Measurements from ENCODE around the gene ZCCHC7. TPM values are rescaled to one million over a fixed set of nuclear protein-coding genes. Genes with fewer than 3 reads are reported as not detected.

The ZCCHC7 gene
- total and polyA plus RNA-seq, 10 of the 15 experiments (the other 5 are each of a cell fraction or from before 2014, with no cell fraction given), result 42.9 to 178 (median 53.3) TPM

- TF ChIP-seq E2F8 (IDR thresholded peaks at IDR 0.05; ENCODE audit: low read depth, partially characterized antibody), result no peak
- peak; percentile 26; the same call in 1 of the 2 replicates for TF ChIP-seq TAF1 (IDR thresholded peaks at IDR 0.05; ENCODE audit: borderline replicate concordance, low read depth, low read length)
- TF ChIP-seq FOXM1 (IDR thresholded peaks at IDR 0.05; ENCODE audit: low read depth, low read length), result no peak
- no peak for TF ChIP-seq RELB (IDR thresholded peaks at IDR 0.05; ENCODE audit: low read depth)
- TF ChIP-seq SIN3A (IDR thresholded peaks at IDR 0.05; ENCODE audit: low read depth, low read length), result no peak
- TF ChIP-seq EGR1 (IDR thresholded peaks at IDR 0.05; ENCODE audit: borderline replicate concordance in 1 of 2, low read depth in 2 of 2, low read length in 2 of 2), result no peak
- no peak for TF ChIP-seq NFYA (IDR thresholded peaks at IDR 0.05; ENCODE audit: borderline replicate concordance, low read depth, low read length)
- TF ChIP-seq TARDBP (IDR thresholded peaks at IDR 0.05; ENCODE audit: borderline replicate concordance), result no peak
- TF ChIP-seq RAD21 (IDR thresholded peaks at IDR 0.05; ENCODE audit: insufficient read depth, low read depth, low read length), result peak; percentile 43
- peak; percentile 22; the same call in 1 of the 2 replicates for TF ChIP-seq SPI1 (IDR thresholded peaks at IDR 0.05; ENCODE audit: borderline replicate concordance, insufficient read depth, low read depth, low read length)
- TF ChIP-seq CHD4 (IDR thresholded peaks at IDR 0.05), result no peak
- no peak for TF ChIP-seq BCLAF1 (IDR thresholded peaks at IDR 0.05)
Measured at GRCh38 chr9:37407468-37407867, 287.1 kb downstream of the ZCCHC7 start (continued).

Small RNA genes lying within 50 kb of the gene (small RNA-seq; reads per million reads assigned to genes)
- gene AL512604.1, result not detected
- not detected for gene RF00019
- not detected for gene RNU6-677P

Other genes starting within 250 kb of the ZCCHC7 start
- gene PAX5, start 86.3 kb upstream of the ZCCHC7 start, total RNA-seq (2014; rRNA removed), result 45.7 and 45.9 TPM in 2 replicates
- gene PAX5, start 86.3 kb upstream of the ZCCHC7 start, total RNA-seq (2014; rRNA removed; fragmentation: Illumina TruSeq; extraction: Trizol), result 27.3 and 28.1 TPM in 2 replicates
- gene PAX5, start 86.3 kb upstream of the ZCCHC7 start, total RNA-seq (2021), result 118 and 123 TPM in 2 replicates
- 12.7 and 23.6 TPM in 2 replicates for gene PAX5, start 86.3 kb upstream of the ZCCHC7 start, polyA plus RNA-seq (2011; rRNA removed)
- gene PAX5, start 86.3 kb upstream of the ZCCHC7 start, polyA plus RNA-seq (2014; fragmentation: Illumina TruSeq; extraction: Trizol), result 29.9 and 48.1 TPM in 2 replicates
- gene PAX5, start 86.3 kb upstream of the ZCCHC7 start, polyA plus RNA-seq (2014; fragmentation: Nextera tagmentation; extraction: Ambion mirVana), result 1 to 10 TPM; 2.2 to 2.4 TPM
- 36.8 and 44.5 TPM in 2 replicates for gene PAX5, start 86.3 kb upstream of the ZCCHC7 start, polyA plus RNA-seq (2014; rRNA removed)
- gene PAX5, start 86.3 kb upstream of the ZCCHC7 start, polyA plus RNA-seq (2016; fragmentation: Nextera tagmentation; extraction: Ambion mirVana), result 10 to 100 TPM; 31.2 to 32.6 TPM

All from GM12878 (cell line).